Activated CD8-positive, alpha-beta memory T cell treated with anti-CD3 and anti-CD28 coated beads, Interleukin-2, amount 50 U/mL, for 24 hours (primary cell): ENCODE measurements around the gene ATP4A.

Experiments
- DNase-seq: peaks from one replicate; pipeline ENCODE4 v3.0.0-alpha.2; 2020; ENCODE audit errors: extremely low read depth

ATP4A gene

GRCh38 chr19:35524181-35524837 lies 39.1 kb downstream of the ATP4A start:
- DNase-seq: no peak

GRCh38 chr19:35522745-35523327 lies 40.6 kb downstream of the ATP4A start:
- DNase-seq: no peak

DNA sequence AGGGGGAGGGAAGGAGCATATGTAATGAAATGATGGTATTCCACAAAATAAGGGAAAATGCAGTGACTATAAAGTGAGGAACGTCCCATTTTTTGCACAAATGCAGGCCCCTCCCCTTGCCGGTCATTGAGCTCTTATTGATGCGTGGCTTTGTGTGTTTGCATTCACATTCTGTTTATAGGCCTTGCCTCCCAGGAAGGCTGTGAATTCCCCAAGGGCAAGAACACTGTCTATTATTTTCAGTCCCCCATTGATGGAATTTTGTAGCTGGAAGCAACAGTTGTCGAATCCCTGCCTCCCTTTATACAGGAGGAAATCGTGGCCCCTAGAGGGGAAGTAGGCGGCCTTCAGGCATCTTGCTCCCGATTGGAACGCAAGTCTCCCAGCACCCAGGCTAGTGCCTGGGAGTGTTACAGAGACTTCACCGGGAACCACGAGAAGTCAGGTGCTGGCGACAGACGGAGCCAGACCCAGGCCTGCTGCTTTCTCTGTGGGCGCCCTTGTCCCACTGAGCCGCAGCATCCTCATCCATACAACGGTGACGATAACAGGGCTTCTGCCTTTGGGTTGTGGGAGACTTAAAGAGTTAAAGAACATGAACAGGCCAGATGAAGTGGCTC lies 42.2 kb downstream of the ATP4A start:
- no peak for DNase-seq

DNA sequence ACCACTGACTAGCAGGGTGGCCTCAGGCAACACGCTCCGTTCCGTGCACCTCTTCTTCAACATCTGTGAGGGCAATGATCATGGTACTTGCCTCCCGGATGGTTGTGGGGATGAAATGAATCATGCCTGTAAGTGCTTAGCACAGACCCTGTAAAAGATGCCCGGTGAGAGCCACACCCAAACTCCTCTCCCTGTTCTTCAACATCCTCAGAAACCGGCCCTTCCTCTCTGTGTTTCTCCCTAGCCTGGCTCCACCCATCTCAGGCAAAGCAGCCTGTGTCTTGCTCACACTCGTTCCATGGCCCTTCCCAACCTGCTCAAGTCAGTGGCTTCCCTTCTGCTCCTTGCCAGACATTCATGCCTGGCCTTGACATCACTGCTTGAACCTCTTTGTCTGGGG lies 44.2 kb downstream of the ATP4A start:
- DNase-seq: no peak

DNA sequence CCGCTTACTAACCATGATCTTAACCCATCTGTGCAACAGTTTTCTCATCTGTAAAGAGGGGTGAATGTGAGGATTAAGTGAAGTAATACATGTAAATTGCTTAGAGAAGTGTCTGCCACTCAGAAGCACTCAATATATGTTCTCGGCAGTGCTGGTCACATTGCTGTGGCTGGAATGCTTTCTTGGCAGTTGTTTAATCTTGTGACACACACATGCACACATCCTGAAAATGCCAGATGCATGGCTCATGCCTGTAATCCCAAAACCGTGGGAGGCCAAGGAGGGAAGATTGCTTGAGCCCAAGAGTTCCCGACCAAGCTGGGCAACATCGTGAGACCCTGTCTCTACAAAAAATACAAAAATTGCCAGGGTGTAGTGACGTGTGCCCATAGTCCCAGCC lies 45.1 kb downstream of the ATP4A start:
- no peak for DNase-seq

GRCh38 chr19:35517342-35517741 lies 46.1 kb downstream of the ATP4A start:
- no peak for DNase-seq

DNA sequence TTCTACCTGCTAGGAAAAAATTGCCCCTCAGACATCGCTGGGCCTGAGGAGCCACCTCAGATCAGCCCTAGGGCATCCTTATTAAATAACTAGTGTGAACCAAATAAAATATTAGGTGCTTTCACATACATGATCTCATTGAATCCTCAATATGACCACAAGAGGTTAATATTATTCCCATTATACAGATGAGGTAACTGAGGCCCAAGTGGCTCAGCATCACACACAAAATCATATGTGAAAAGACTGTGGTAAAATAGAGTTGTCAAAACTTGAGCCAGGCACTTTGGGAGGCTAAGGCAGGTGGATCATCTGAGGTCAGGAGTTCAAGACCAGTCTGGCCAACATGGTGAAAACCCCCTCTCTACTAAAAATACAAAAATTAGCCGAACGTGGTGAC lies 47.1 kb downstream of the ATP4A start:
- DNase-seq: no peak

GRCh38 chr19:35514282-35514809 lies 49.1 kb downstream of the ATP4A start:
- no peak for DNase-seq

DNA sequence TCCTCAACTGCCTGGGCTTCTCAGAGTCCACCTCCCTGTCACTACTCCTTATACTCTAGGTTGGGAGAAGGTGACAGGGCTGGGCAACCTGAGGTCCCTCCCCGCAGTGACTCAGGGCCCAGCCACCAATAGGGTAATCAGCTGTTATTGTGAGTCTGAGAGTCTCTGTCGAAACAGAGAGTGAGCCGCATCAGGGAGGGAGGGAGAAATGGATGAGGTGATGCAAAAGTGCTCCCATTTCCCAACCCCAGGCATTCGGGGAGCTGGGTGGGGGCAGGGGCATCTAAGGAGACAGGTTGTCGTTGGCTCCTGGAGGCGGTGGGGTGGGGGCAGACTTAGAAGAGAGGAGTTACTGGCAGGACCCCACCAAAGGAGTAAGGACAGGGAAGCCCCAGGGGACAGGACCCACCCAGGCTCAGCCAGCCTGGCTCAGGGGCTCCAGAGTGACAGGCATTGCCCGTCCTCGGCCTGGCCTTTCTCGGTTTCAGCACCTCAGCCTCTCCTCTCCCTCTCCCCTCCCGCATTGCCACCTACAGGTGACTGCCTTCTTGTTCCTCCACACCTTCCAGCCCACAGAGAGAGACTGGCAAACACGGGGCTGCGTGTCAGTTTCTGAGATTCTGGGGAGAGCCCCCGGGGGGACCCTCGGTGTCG lies 49.7 kb downstream of the ATP4A start, which contains the start of gene DMKN:
Gene DMKN (minus strand): TSS at position 22 of the 654 bp plus-strand sequence. CDS start 174 bp downstream, outside the sequence.
- no peak for DNase-seq

GRCh38 chr19:35512831-35513627 lies 50.4 kb downstream of the ATP4A start:
- DNase-seq: no peak

DNA sequence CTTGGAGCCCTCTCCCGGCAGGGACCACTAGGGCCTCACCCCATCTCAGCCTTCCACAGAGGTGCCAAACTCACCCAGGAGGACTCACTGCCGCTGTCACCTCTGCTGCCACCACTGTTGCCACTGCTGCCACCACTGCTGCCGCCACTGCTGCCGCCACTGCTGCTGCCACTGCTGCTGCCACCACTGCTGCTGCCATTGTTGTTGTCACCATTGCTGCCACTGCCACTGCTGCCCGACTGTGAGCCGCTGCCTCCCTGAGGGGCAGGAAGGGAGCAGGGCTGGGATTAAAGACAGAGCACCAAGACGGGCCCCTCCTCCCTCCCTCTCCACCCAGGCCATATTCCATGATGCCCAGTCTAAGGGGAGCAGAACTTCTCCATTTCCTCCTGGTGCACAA lies 52.1 kb downstream of the ATP4A start:
- no peak for DNase-seq

DNA sequence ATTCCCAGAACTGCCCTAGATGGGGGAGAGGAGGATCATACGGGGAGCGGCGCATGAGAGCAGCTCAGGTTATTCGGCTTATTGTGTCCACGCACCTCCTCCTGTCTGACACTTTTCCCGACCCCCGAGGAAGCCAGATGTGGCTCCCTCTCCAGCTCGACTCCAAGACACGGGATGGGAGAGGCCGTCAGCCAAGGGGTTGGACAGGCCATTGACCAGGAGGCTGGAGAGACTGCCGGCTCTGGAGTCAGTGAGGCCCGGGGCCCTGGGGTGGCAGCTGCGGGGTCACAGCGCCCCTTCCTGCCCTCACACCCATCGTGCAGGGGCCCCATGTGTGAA lies 52.9 kb downstream of the ATP4A start:
- DNase-seq: no peak

GRCh38 chr19:35509861-35510625 lies 53.4 kb downstream of the ATP4A start:
- DNase-seq: peak; percentile 44

- DNase-seq: no peak
Observed at GRCh38 chr19:35509018-35509652, 54.3 kb downstream of the ATP4A start.

DNA sequence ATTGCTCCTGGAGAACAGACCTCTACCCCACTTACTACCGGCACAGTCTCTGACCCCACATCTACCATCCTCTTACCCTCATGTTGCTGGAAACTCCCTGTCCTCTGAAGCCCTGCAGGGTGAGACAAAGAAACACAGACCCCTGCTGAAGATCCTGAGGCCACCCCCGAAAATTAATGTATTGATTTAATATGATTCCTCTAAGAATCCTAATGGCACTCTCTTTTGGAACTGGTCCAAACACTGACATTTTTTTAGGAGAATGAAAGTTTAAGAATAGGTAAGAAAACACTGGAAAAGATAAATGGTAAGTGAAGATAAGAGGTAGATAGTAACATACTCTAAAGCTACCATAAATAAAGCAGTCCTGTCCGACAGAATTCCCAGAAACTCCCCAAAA lies 55.3 kb downstream of the ATP4A start:
- no peak for DNase-seq

- no peak for DNase-seq
Observed at GRCh38 chr19:35507561-35507960, 55.9 kb downstream of the ATP4A start.

DNA sequence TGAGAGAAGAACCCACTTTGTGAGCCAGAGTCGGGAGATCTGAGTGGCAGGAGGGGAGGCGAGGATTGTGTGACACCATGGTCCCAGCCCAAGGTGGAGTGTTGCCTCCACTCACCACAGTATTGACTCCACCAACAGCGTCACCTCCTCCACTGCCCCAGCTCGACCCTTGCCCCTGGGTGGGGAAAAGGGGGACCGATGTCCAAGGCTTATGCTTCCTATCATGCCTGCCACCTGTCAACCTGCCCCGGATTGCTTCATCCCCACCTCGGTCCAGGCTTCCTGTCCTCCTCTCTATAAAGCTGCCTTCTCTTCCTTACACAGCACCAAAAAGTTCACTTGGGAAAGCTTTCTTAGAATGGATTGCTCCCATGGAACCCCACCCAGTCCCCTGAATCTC lies 57.4 kb downstream of the ATP4A start:
- DNase-seq: no peak

DNA sequence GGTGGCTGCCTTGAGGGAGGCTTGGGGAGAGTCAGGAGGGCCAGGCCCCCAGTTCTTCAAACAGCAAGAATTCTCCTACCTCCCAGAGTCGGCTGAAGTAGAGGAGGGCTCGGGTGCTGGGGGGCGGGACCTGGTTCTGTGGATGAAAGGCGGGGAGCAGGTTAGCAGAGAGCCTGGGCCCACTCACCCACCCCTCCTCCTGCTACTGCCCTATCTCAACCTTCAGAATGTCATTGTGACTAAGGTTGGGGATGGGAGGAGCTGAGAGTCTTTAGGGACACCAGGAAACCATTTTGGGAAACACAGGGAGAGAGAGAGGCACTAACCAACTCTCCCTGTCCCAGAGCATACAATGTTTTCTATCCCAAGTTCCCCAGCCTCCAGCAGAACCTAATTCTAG lies 60.7 kb downstream of the ATP4A start:
- DNase-seq: no peak

GRCh38 chr19:35501684-35502083 lies 61.8 kb downstream of the ATP4A start:
- DNase-seq: no peak

DNA sequence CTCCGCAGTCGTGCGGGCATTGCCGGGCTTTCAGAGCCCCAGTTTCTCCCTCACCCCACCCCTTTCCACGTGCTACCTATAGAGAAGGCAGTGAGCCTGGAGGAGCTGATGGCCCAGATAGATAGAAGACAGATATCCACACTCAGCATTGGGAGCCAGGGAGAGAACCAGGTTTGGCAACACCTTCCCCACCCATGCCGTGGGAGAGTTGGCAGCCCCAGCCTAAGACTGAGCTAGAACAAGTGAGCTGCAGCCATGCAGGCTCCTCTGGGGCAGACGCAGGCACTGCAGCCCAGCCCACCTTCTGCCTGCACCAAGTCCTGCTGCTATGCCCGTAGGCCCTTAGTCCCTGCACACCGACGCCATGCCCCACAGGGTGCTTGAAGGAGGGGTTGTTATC lies 62.8 kb downstream of the ATP4A start:
- DNase-seq: no peak
